Activated T-cell treated with anti-CD3 and anti-CD28 coated beads for 48 hours (primary cell): ENCODE measurements around the gene CPA4.
"Not testable (repeated sequence)": the region's sequence is repeated elsewhere in the genome, so short reads cannot be mapped to it uniquely, and the experiment has no call there.

Experiments used
- DNase-seq: peaks from one replicate; pipeline ENCODE4 v3.0.0-alpha.2; 2020; ENCODE audit warnings: low read depth

The CPA4 gene

GRCh38 chr7:130301501-130302020, 8.6 kb downstream of the CPA4 start:
- DNase-seq, result no peak

- DNase-seq, result no peak
These were observed 9.7 kb downstream of the CPA4 start for GRCh38 chr7:130302649-130303048.

GRCh38 chr7:130303127-130303526, 10.2 kb downstream of the CPA4 start:
- DNase-seq, result no peak

GRCh38 chr7:130303551-130303950, 10.6 kb downstream of the CPA4 start:
- no peak for DNase-seq

- DNase-seq, result no peak
These were observed 11.0 kb downstream of the CPA4 start for GRCh38 chr7:130303982-130304381.

GRCh38 chr7:130304878-130305277, 11.9 kb downstream of the CPA4 start:
- no peak for DNase-seq

- DNase-seq, result no peak
These were observed 12.6 kb downstream of the CPA4 start for GRCh38 chr7:130305433-130306042.

- DNase-seq, result no peak
These were observed 17.0 kb downstream of the CPA4 start for GRCh38 chr7:130309986-130310385.

- DNase-seq, result no peak
These were observed 21.3 kb downstream of the CPA4 start for GRCh38 chr7:130314305-130314704.

- DNase-seq, result no peak
These were observed 26.6 kb downstream of the CPA4 start for GRCh38 chr7:130319541-130319940.

GRCh38 chr7:130321542-130322229, 28.7 kb downstream of the CPA4 start:
- DNase-seq, result not testable (repeated sequence)

GRCh38 chr7:130322615-130323014, 29.7 kb downstream of the CPA4 start:
- DNase-seq, result no peak

- DNase-seq, result no peak
These were observed 31.5 kb downstream of the CPA4 start for GRCh38 chr7:130324306-130324943.

GRCh38 chr7:130329681-130330080, 36.7 kb downstream of the CPA4 start:
- no peak for DNase-seq

GRCh38 chr7:130332259-130333053, 39.5 kb downstream of the CPA4 start:
- DNase-seq, result no peak

GRCh38 chr7:130333832-130334231, 40.9 kb downstream of the CPA4 start:
- no peak for DNase-seq

- no peak for DNase-seq
These were observed 41.3 kb downstream of the CPA4 start for GRCh38 chr7:130334274-130334673.

- DNase-seq, result no peak
These were observed 44.5 kb downstream of the CPA4 start for GRCh38 chr7:130337410-130337971.

- no peak for DNase-seq
These were observed 45.3 kb downstream of the CPA4 start for GRCh38 chr7:130338233-130338632.

GRCh38 chr7:130341882-130342281, 48.9 kb downstream of the CPA4 start:
- DNase-seq, result no peak

GRCh38 chr7:130342701-130343380, 49.9 kb downstream of the CPA4 start:
- DNase-seq, result no peak
